ENCODE results near the gene FBN2. TPM values are rescaled to one million over a fixed set of nuclear protein-coding genes. Genes with fewer than 3 reads are reported as not detected.

Gene FBN2
- total RNA-seq, 1 experiment from 2014 or later = 0.08 TPM

GRCh38 chr5:128407944-128408343, 130.1 kb downstream of the FBN2 start:
- Histone ChIP-seq H3K4me3 (ENCODE audit: low read depth in 2 of 2, low read length in 2 of 2) (no peak overlapping the region), H3K4me1 (ENCODE audit: control insufficient read depth, insufficient read depth, low read length) (no peaks in the 10 kb centered on the region), H3K27me3 (ENCODE audit: control insufficient read depth, insufficient read depth, low read length) (no peaks in the 10 kb centered on the region), H3K36me3 (ENCODE audit: control insufficient read depth, insufficient read depth, low read length) (no peaks in the 10 kb centered on the region), H3K9me3 (ENCODE audit: control insufficient read depth, insufficient read depth, low read depth, low read length) (no peaks in the 10 kb centered on the region), H3K27ac (ENCODE audit: low read length) (no peak overlapping the region)
- TF ChIP-seq POLR2AphosphoS5 (IDR thresholded peaks at IDR 0.05; ENCODE audit: low read depth, low read length) = no peak
- ChIA-PET CTCF (no interaction called here), POLR2A (no interaction called here)
- intact Hi-C loops (cut with micrococcal nuclease; ENCODE audit: unreplicated experiment) (no loop called here), in situ Hi-C loops (cut with HindIII; ENCODE audit: low pct_unique_long_range_greater_than_20kb, low sequenced_read_pairs) (no loop called here)
- DNase-seq (ENCODE audit: low read depth, low spot score) = no peak
- ATAC-seq = no peak
- no TSS peak for BruUV-seq (replicated peaks)

GRCh38 chr5:128406803-128407202, 131.2 kb downstream of the FBN2 start:
- H3K27ac ChIP-seq (ENCODE audit: low read length) = no peak overlapping the region
- DNase-seq (ENCODE audit: low read depth, low spot score) = no peak
- no peaks in the 10 kb centered on the region for H3K4me1 ChIP-seq (ENCODE audit: control insufficient read depth, insufficient read depth, low read length)
- ChIA-PET POLR2A (no interaction called here), CTCF (no interaction called here)
- H3K36me3 ChIP-seq (ENCODE audit: control insufficient read depth, insufficient read depth, low read length) = no peaks in the 10 kb centered on the region
- intact Hi-C loops (cut with micrococcal nuclease; ENCODE audit: unreplicated experiment) (no loop called here), in situ Hi-C loops (cut with HindIII; ENCODE audit: low pct_unique_long_range_greater_than_20kb, low sequenced_read_pairs) (no loop called here)
- no peak for TF ChIP-seq CTCF (IDR thresholded peaks at IDR 0.05)
- TF ChIP-seq SIN3A (IDR thresholded peaks at IDR 0.05; ENCODE audit: borderline replicate concordance, insufficient read depth, low read depth, low read length) = no peak
- no peaks in the 10 kb centered on the region for H3K9me3 ChIP-seq (ENCODE audit: control insufficient read depth, insufficient read depth, low read depth, low read length)
- no peaks in the 10 kb centered on the region for H3K27me3 ChIP-seq (ENCODE audit: control insufficient read depth, insufficient read depth, low read length)
- ATAC-seq = no peak
- BruUV-seq (replicated peaks) = no TSS peak
- H3K4me3 ChIP-seq (ENCODE audit: low read depth in 2 of 2, low read length in 2 of 2) = no peak overlapping the region

- in situ Hi-C loops (cut with HindIII; ENCODE audit: low pct_unique_long_range_greater_than_20kb, low sequenced_read_pairs) = no loop called here
- no peak for DNase-seq (ENCODE audit: low read depth, low spot score)
- no peak for ATAC-seq
- ChIA-PET POLR2A (no interaction called here), CTCF (no interaction called here)
- H3K9me3 ChIP-seq (ENCODE audit: control insufficient read depth, insufficient read depth, low read depth, low read length) = no peaks in the 10 kb centered on the region
- intact Hi-C loops (cut with micrococcal nuclease; ENCODE audit: unreplicated experiment) = no loop called here
- no peak overlapping the region for H3K27ac ChIP-seq (ENCODE audit: low read length)
- TF ChIP-seq POLR2AphosphoS5 (IDR thresholded peaks at IDR 0.05; ENCODE audit: low read depth, low read length) = no peak
- H3K4me3 ChIP-seq (ENCODE audit: low read depth in 2 of 2, low read length in 2 of 2) = no peak overlapping the region
- H3K4me1 ChIP-seq (ENCODE audit: control insufficient read depth, insufficient read depth, low read length) = no peaks in the 10 kb centered on the region
- H3K27me3 ChIP-seq (ENCODE audit: control insufficient read depth, insufficient read depth, low read length) = no peaks in the 10 kb centered on the region
- H3K36me3 ChIP-seq (ENCODE audit: control insufficient read depth, insufficient read depth, low read length) = no peaks in the 10 kb centered on the region
- no TSS peak for BruUV-seq (replicated peaks)
Observed at GRCh38 chr5:128405159-128405558, 132.9 kb downstream of the FBN2 start.

DNA sequence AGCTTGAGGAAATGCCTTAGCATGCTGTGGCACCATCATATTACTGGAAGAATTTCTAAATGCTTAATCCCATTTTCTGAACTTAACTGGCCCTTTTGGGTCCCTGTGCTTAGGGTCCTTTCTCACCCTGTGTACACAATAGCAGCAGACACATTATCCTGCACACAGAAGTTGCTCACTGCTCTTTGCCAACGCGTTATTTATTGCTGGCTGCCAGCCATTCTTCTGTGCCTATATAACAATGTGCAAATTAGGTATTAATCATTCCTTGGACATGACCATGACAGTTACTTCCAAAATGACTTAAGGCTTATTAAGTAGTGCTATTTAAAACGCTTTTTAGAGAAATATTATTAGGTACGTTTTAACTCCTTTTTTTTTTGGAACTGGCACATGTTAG, 134.7 kb downstream of the FBN2 start:
- DNase-seq (ENCODE audit: low read depth, low spot score) = no peak
- ATAC-seq = no peak
- TF ChIP-seq POLR2AphosphoS5 (IDR thresholded peaks at IDR 0.05; ENCODE audit: low read depth, low read length) (no peak), REST (IDR thresholded peaks at IDR 0.05; ENCODE audit: insufficient read depth in 1 of 2, low read depth in 2 of 2, low read length in 1 of 2) (no peak), CTCF (IDR thresholded peaks at IDR 0.05) (no peak), SIN3A (IDR thresholded peaks at IDR 0.05; ENCODE audit: borderline replicate concordance, insufficient read depth, low read depth, low read length) (no peak), TCF7L2 (IDR thresholded peaks at IDR 0.05; ENCODE audit: low read depth, low read length) (no peak)
- ChIA-PET CTCF (no interaction called here), POLR2A (no interaction called here)
- no peaks in the 10 kb centered on the region for H3K27me3 ChIP-seq (ENCODE audit: control insufficient read depth, insufficient read depth, low read length)
- no TSS peak for BruUV-seq (replicated peaks)
- no peaks in the 10 kb centered on the region for H3K4me1 ChIP-seq (ENCODE audit: control insufficient read depth, insufficient read depth, low read length)
- no peak overlapping the region for H3K27ac ChIP-seq (ENCODE audit: low read length)
- H3K4me3 ChIP-seq (ENCODE audit: low read depth in 2 of 2, low read length in 2 of 2) = no peak overlapping the region
- in situ Hi-C loops (cut with HindIII; ENCODE audit: low pct_unique_long_range_greater_than_20kb, low sequenced_read_pairs) (no loop called here), intact Hi-C loops (cut with micrococcal nuclease; ENCODE audit: unreplicated experiment) (no loop called here)
- H3K36me3 ChIP-seq (ENCODE audit: control insufficient read depth, insufficient read depth, low read length) = no peaks in the 10 kb centered on the region
- H3K9me3 ChIP-seq (ENCODE audit: control insufficient read depth, insufficient read depth, low read depth, low read length) = no peaks in the 10 kb centered on the region
